Measurements from ENCODE around the gene TMEM214. TPM values are rescaled to one million over a fixed set of nuclear protein-coding genes. Genes with fewer than 3 reads are reported as not detected.

Gene TMEM214, protein sequence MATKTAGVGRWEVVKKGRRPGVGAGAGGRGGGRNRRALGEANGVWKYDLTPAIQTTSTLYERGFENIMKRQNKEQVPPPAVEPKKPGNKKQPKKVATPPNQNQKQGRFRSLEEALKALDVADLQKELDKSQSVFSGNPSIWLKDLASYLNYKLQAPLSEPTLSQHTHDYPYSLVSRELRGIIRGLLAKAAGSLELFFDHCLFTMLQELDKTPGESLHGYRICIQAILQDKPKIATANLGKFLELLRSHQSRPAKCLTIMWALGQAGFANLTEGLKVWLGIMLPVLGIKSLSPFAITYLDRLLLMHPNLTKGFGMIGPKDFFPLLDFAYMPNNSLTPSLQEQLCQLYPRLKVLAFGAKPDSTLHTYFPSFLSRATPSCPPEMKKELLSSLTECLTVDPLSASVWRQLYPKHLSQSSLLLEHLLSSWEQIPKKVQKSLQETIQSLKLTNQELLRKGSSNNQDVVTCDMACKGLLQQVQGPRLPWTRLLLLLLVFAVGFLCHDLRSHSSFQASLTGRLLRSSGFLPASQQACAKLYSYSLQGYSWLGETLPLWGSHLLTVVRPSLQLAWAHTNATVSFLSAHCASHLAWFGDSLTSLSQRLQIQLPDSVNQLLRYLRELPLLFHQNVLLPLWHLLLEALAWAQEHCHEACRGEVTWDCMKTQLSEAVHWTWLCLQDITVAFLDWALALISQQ
- 38.6 and 67.7 TPM in 2 replicates for total RNA-seq

DNA sequence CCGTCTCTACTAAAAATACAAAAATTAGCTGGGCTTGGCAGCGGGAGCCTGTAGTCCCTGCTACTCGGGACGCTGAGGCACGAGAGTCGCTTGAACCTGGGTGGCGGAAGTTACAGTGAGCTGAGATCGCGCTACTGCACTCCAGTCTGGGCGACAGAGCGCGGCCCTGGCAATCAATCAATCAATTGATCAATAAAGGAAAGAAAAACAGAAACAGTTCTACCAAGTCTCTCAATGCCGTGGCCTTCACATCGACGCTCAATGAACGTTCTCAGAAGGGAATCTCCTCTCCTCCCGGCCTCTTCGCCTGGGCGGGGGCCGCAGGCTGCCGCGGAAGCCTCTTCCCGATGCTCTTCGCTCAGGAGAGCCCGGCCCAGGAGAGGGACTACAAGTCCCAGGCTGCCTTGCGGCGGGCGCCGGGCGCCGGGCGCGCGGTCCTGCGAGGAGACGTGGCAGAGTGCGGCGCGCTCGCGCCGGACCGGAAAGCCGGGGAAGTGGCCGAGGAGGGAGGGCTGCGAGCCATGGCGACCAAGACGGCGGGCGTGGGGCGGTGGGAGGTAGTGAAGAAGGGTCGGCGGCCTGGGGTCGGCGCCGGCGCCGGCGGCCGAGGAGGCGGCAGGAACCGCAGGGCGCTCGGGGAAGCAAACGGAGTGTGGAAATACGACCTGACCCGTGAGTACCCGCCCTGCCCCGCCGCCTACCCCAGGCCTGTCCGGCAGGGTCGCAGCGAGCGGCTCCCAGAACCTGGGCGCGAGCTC, at the start of gene TMEM214:
Gene TMEM214 (plus strand): TSS at position 471 of the 758 bp plus-strand sequence. CDS start 51 bp downstream, at position 522.
- no peak for DNase-seq (ENCODE audit: extremely low read depth, low read depth, low spot score)

DNA sequence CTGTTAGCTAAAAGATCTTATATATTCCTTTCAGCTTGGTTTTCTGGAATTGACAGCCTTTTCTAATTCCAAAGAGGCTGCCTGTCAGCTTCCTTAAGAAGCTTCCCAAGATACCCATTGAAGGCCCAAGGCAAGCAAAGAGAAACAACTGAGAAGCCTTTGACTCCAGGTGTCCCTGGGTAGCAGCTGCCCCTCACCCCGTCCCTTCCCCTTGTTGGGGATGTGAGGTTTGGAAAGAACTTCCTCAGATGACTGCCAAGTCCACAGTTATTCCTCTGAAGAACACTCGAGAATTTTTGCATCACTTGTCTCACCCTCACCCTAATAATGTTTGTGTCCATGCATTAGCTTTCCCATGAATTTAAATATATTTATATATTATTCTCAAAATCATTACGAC, 49.0 kb upstream of the TMEM214 start:
- DNase-seq (ENCODE audit: extremely low read depth, low read depth, low spot score): no peak

DNA sequence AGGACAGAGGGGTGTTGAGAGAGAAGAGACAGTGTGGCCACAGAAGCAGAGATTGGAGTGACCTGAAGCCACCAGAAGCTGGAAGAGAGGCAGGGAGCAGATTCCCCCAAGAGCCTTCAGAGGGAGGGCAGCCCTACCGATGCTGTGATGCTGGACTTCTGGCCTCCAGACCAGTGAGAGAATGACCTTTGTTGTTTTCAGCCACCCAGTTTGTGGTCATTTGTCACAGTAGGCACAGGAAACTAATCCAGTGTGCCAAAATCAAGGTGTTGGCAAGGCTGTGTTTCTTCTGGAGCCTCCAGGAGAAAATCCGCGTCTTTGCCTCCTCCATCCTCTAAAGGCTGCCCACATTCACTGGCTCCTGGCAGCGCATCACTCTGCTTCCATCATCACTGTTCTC, 47.0 kb upstream of the TMEM214 start:
- DNase-seq (ENCODE audit: extremely low read depth, low read depth, low spot score): no peak

DNA sequence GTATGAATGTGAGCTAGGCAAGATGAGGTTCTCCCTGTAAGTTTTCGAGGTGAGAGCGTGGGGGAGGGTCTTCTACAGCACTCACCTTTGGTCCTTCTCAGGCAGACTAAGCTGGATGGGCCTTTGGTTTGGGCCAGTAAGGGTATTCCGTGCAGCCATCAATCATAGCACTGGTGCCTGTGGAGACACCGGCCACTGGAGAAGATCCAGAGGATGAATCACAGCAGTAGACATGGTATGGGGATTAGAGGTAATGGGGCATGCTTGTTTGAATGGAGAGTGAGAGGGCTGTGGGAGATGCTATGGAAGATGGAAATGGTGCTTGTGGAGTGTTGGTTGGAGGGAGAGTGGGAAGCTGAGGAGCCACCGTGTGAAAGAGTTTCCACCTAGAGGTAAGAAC, 46.2 kb upstream of the TMEM214 start:
- DNase-seq (ENCODE audit: extremely low read depth, low read depth, low spot score): no peak

DNA sequence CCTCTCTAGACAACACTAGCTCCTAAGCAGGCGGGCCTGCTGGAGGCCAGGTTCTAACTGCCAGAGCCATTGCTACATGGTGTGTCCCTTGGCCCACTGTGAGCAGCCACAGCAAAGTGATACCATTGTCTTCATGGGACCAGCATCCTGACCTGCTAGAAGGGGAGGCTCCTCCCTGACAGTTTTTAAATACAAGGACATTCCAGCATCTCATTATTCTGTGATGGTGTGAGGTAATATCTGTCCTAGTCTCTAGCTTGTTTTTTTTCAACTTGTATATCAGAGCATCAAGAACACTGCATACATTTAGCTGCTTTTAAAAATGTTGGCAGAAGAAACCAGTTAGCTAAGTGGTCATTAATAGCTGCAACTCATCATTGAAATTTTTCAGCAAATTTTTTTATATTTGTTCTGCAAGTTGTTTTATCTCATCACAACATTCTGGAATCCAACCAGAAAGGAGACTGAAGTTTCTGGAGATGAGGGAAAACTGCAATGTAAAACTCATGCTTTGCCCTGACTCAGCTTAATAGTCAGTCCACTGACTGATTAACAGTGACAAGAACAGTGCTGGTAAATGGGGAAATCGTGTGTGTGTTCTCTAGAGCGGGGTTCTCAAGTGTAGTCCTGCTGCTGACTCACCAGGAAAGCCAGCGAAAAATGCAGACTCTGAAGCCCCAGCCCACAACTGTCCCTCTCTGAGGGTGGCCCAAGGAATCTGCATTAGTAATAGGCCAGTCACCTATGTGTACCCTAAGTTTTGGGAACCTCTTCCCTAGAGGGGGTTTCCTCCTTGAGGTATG, 44.5 kb upstream of the TMEM214 start:
- no peak for DNase-seq (ENCODE audit: extremely low read depth, low read depth, low spot score)

DNA sequence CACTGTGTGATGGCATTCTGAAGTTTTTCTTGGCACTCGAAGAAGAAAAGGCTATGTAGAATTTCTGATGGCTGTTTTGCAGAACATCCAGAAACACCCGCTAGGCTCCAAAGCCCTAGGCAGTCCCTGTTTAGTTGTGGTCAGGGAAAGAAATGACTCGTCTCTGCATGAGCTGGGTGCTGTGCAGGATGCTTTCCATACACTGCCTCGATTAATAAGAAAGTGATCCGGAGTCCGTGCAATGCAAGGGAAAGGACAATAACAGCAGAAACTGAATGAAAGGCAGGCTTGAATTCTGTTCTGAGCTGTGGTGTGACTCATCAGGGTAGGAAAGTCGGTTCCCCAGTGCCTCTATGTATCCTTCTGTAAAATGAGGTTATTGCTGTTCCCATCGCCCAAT, 43.6 kb upstream of the TMEM214 start:
- no peak for DNase-seq (ENCODE audit: extremely low read depth, low read depth, low spot score)

DNA sequence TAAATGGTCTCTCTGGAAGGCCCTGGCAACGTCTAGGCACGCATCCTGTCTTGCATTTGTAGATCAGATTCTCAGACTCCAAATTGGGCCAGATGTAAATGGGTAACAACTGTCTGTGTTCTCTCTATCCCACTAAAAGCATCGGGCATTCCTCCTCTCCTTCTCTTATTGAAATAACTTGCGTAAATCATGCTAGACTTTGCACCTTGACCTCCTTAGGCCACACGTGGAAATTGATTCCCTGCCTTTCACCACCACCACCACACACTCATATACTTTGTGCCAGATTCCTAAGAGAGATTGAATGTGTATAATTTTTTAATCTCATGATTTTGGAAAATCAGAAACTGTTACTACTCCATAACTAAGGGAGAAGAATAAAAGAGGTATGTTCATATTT, 41.0 kb upstream of the TMEM214 start:
- DNase-seq (ENCODE audit: extremely low read depth, low read depth, low spot score): no peak

DNA sequence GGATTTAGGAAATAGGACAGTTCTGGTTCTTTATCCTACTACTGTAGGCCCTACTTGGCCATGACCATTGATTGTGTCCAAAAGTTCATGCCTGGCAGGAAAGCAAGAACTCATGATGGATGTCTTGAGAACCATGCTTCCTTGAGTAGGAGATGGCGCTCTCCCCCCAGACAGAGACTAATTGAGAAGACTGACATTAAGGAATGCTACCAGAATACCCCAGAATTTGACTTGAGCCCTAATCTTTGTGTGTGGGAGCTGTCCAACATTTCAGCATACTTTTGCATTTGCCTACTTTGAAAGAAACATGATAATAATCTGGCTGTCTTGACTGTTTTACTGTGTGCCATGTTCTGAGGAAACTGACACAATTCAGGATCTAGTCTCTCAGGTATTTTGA, 39.0 kb upstream of the TMEM214 start:
- DNase-seq (ENCODE audit: extremely low read depth, low read depth, low spot score): no peak

DNA sequence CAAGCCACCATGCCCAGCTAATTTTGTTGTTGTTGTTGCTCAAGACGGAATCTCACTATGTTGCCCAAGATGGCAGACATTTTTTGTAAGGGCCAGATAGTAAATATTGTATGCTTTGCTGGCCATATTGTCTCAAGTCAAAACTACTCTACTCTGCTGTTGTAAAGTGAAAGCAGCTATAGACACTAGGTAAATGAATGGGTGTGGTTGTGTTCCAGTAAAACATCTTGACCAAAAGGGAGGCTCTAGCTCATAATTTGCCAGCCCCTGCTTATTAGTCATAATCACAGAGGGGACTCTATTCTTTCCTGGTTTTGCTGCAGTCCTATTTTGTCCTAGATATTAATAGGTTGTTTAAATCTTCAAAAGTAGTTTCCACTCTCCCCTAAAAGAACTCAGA, 37.8 kb upstream of the TMEM214 start:
- DNase-seq (ENCODE audit: extremely low read depth, low read depth, low spot score): no peak

DNA sequence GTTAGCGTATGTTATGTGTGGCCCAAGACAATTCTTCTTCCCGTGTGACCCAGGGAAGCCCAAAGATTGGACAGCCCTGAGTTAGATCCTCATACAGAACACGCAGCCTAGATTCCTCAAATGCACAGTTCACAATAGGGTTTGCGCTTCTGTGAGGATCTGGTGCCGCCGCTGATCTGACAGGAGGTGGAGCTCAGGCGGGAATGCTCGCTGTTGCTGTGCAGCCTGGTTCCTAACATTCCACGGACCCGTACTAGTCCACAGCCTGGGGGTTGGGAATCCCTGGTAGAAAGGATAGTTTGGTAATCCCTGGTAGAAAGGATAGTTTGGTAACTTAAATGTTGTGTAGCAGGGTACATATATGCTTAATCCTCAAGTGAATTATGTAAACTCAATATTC, 35.4 kb upstream of the TMEM214 start:
- DNase-seq (ENCODE audit: extremely low read depth, low read depth, low spot score): no peak

DNA sequence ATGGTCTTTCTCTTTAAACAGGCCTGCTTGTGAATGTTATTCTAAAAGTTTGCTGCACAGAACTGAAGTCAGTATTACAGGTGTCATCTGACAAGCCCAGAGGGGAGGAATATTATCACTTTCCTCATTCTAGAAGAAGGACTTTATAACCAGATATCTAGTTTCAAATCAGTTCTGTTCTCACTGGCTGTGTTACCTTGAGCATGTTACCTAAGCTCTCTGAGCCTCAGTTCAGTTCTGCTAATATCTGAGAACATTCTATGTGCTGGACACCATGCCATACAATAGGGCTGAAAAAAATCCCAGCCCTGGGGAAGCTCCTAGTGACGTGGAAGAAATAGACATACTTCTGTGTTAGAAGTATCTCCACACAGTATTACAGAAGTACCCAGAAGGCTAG, 34.4 kb upstream of the TMEM214 start:
- DNase-seq (ENCODE audit: extremely low read depth, low read depth, low spot score): no peak

DNA sequence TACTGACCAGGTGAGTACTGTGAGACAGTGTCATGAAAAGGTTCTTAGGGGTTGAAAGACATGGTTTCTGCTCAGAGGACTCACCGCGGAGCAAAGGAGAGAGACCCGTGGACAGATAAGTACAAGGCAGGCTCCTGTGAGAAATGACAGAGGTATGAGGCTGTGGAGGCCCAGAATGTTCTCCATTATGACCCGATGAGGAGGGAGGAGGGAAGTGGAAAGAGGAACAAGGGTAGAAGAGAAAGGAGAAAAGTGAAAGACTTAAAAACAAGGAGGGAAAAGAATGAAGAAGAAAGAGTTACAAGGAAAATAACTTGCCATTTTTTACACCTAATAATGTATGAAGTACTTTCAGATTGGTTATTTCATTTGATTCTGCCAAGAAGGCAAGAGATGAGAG, 32.5 kb upstream of the TMEM214 start:
- no peak for DNase-seq (ENCODE audit: extremely low read depth, low read depth, low spot score)

DNA sequence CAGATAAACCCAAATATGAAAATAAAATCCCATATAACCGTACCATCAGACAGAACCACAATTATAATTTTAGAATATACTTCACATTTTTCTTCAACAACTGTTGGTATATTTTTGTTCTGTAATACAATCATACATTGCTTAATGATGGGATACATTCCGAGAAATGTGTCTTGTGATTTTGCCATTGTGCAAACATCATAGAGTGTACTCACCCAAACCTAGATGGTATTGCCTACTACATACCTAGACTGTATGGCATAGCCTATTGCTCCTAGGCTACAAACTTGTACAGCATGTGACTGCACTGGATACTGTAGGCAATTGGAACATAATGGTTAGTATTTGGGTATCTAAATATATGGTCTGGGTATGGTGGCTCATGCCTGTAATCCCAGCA, 31.8 kb upstream of the TMEM214 start:
- DNase-seq (ENCODE audit: extremely low read depth, low read depth, low spot score): no peak

DNA sequence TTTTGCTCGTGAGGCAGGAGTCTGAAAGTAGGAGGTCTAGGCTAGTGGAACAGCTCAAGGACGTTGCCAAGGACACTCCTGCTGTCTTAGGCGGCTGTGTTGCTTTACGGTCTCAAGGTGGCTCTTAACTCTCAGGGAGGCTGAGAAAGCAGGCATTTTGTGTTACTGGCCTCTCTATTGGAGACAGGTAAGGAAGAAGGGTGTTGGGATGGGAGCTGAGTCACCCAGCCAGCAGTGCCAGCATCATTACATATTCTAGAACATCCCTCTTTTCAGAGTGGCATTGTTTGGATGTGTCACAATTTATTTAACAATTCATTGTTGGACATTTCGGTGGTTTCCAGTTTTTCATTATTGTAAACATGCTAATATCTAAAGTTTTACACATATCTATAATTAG, 30.8 kb upstream of the TMEM214 start:
- DNase-seq (ENCODE audit: extremely low read depth, low read depth, low spot score): no peak

DNA sequence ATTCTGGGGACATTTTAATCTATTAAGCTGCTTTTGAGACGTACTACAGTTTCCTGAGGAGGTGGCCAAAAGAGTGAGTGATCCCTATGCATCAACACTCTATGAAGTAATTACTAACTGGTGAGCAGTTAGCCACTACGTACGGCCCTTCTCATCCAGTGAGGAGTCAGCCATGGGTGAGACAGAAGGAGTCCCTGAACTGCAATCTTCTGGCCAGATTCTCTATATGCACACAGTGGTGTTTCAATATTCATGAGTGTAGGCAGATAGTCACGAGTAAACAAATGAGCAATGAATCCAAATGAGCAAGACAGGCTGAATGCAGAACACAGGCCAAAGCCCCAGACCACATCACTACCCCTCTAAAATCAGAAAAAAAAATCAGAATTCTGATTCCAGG, 29.8 kb upstream of the TMEM214 start:
- no peak for DNase-seq (ENCODE audit: extremely low read depth, low read depth, low spot score)

DNA sequence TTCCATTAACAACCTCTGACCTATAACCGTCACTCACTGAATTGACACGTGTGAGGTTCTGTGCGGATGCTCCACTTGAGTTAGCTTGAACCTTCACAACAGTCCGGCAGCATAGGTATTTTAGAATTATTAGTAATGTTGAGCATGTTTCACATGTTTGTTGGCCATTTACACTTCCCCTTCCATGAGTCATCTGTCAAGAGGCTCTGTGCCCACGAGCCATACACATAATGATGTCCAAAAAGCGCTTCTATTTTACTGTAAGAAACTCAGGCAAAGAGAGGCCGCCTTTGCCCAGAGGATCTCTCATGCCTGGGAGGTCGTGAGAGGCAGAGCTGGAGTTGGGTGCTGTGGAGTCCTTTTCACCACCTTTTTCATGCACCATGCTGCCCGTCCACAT, 28.9 kb upstream of the TMEM214 start:
- no peak for DNase-seq (ENCODE audit: extremely low read depth, low read depth, low spot score)

DNA sequence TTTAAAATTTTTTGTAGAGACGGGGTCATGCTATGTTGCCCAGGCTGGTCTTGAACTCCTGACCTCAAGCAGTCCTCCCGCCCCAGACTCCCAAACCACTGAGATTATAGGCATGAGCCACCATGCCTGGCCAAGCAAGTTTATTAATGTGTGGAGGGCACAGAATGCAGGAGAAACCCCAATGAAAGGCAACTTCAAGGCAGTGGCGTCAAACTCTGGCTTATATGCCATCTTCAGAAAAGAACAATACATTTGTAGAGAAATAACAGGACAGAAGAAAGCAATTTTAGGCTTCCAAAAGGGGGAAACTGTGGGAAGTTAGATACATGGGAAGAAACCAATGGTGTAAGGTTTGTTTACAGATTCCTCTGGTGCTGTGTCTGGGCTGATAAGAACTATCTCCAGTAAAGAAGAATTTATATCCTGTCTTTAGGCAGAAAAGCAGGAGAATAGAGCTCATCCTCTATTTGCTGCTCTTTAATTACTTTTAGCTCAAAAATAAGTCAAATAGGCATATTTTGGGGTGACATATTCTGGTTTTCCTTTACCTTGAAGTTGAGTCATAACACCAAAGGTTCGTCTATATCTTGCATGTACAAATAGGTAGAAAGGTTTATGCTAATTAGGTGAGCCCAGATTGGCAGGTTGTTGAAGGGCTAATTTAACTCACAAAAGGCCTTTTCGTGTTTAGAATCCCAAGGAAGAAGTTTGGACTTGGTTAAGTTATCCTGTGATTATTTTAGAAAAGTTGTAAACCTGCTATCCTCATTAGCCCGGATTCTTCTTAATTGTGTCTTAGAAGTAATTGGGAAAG, 26.0 kb upstream of the TMEM214 start:
- no peak for DNase-seq (ENCODE audit: extremely low read depth, low read depth, low spot score)

DNA sequence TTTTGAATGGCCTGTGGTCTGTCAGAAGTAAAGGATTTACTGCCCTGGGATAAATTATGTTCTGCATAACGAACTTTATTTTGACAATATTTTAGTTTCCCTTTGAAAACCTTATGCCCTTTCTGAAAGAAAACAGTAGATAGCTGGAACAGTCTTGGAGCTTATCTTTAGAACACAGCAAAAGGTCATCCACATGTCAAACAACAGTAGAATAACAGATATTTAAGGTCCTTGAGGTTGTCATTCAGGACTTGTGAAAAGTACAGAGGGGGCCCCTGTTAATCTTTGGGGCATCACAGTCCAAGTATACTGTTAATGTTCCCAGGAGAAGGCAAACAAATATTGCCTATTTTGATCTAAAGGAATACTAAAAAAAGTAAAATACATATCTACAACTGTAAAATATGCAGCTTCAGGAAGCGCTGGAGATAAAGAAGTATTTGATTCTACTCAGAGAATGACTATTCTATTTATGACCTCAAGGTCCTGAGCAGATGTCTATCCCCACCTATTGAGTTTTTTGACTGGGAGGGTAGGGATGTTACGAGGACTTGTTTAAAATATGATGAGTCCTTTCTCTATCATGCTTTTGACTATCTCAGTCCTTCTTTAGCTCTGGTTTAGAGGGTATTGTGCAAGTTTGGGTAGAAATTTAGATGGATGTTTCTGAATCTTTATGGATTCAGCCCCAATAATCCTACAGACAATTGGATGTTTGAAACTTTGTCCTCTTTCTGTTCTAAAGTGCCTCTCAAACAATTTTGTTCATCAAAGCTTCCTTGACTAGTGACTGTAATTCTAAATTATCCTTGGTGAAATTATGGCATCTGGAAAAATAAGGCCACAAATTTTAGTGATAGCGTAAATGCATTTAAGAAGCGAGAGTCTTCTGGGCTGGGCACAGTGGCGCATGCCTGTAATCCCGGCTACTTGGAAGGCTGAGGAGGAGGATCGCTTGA, 25.1 kb upstream of the TMEM214 start:
- DNase-seq (ENCODE audit: extremely low read depth, low read depth, low spot score): no peak

DNA sequence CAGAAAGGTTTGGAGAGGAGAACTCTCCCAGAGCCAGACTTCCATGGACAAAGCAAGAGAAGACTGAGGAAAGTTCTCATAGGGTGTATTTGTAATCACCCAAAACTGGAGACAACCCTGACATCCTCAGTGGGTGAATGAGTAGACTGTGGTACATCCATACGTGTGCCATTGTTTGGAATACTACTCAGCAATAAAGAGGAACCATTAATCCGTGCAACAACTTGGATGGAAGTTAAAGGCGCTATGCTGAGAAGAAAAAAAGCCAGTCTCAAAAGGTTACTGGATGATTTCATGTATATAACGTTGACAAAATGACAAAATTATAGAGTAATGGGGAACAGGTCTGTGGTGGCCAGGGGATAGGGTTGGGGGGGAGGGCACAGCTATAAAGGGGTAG, 24.1 kb upstream of the TMEM214 start:
- no peak for DNase-seq (ENCODE audit: extremely low read depth, low read depth, low spot score)
